H9 (cell line): ENCODE data around the gene ZNF407. TPM values are rescaled to one million over a fixed set of nuclear protein-coding genes. Genes with fewer than 3 reads are reported as not detected.

Source experiments
- DNase-seq: peaks from one replicate; pipeline ENCODE4 v3.0.0-alpha.2; 2017
- H2AFZ ChIP-seq: one replicate; pipeline ENCODE4 v1.6.1; 2013; ENCODE audit warnings: mild to moderate bottlenecking, low read length, control low read depth, moderate library complexity
- H2AK5ac ChIP-seq: 2 replicates; pipeline ENCODE4 v1.6.1; 2013; ENCODE audit warnings: low read length, control low read depth, mixed read lengths; ENCODE audit not compliant: insufficient read length
- H2BK120ac ChIP-seq: one replicate; pipeline ENCODE4 v1.6.1; 2013; ENCODE audit warnings: low read depth, mild to moderate bottlenecking, low read length, control low read depth, inconsistent platforms; ENCODE audit not compliant: poor library complexity, severe bottlenecking
- H2BK12ac ChIP-seq: 2 replicates; pipeline ENCODE4 v1.6.1; 2013; ENCODE audit warnings: low read length, control low read depth, mixed read lengths, low read depth; ENCODE audit not compliant: insufficient read length
- H2BK15ac ChIP-seq: 2 replicates; pipeline ENCODE4 v1.6.1; 2013; ENCODE audit warnings: low read depth, low read length, control low read depth
- H2BK20ac ChIP-seq: one replicate; pipeline ENCODE4 v1.6.1; 2013; ENCODE audit warnings: low read depth, mild to moderate bottlenecking, low read length, control low read depth, inconsistent platforms; ENCODE audit not compliant: poor library complexity, severe bottlenecking
- H2BK5ac ChIP-seq: 2 replicates; pipeline ENCODE4 v1.6.1; 2013; ENCODE audit warnings: low read length, control low read depth, mixed read lengths; ENCODE audit not compliant: insufficient read length
- H3K14ac ChIP-seq: 2 replicates; pipeline ENCODE4 v1.6.1; 2013; ENCODE audit warnings: low read length, control low read depth; ENCODE audit not compliant: insufficient read depth
- H3K18ac ChIP-seq: 2 replicates; pipeline ENCODE4 v1.6.1; 2013; ENCODE audit warnings: low read depth, mild to moderate bottlenecking, mixed read lengths, low read length, control low read depth; ENCODE audit not compliant: insufficient read length
- H3K23ac ChIP-seq: 2 replicates; pipeline ENCODE4 v1.6.1; 2013; ENCODE audit warnings: low read length, control low read depth, mixed read lengths, low read depth; ENCODE audit not compliant: insufficient read length
- H3K23me2 ChIP-seq: 2 replicates; pipeline ENCODE4 v1.6.1; 2013; ENCODE audit warnings: low read depth, mild to moderate bottlenecking, mixed read lengths, low read length, control low read depth; ENCODE audit not compliant: insufficient read length, poor library complexity, severe bottlenecking
- H3K27ac ChIP-seq: 2 replicates; pipeline ENCODE4 v1.5.1; 2013; ENCODE audit warnings: low read length, control low read depth, mixed read lengths, low read depth; ENCODE audit not compliant: insufficient read length
- H3K27me3 ChIP-seq: 2 replicates; pipeline ENCODE4 v1.6.1; 2013; ENCODE audit warnings: low read length, control low read depth, inconsistent platforms; ENCODE audit not compliant: insufficient read depth
- H3K4ac ChIP-seq: 2 replicates; pipeline ENCODE4 v1.6.1; 2013; ENCODE audit warnings: low read depth, mild to moderate bottlenecking, control low read depth, inconsistent platforms, low read length, moderate library complexity
- H3K4me1 ChIP-seq: 2 replicates; pipeline ENCODE4 v1.6.1; 2013; ENCODE audit warnings: low read length, control low read depth, inconsistent platforms; ENCODE audit not compliant: insufficient read depth
- H3K4me2 ChIP-seq: 2 replicates; pipeline ENCODE4 v1.6.1; 2013; ENCODE audit warnings: low read length, control low read depth, mixed read lengths; ENCODE audit not compliant: insufficient read length, insufficient read depth
- H3K56ac ChIP-seq: 2 replicates; pipeline ENCODE4 v1.6.1; 2013; ENCODE audit warnings: low read depth, mild to moderate bottlenecking, mixed read lengths, low read length, control low read depth; ENCODE audit not compliant: insufficient read length
- H3K79me1 ChIP-seq: 2 replicates; pipeline ENCODE4 v1.6.1; 2013; ENCODE audit warnings: low read depth, mild to moderate bottlenecking, moderate library complexity, low read length, control low read depth, inconsistent platforms; ENCODE audit not compliant: insufficient read depth, poor library complexity, severe bottlenecking
- H3K79me2 ChIP-seq: 2 replicates; pipeline ENCODE4 v1.6.1; 2013; ENCODE audit warnings: low read length, control low read depth, inconsistent platforms; ENCODE audit not compliant: insufficient read depth
- H3K9ac ChIP-seq: 2 replicates; pipeline ENCODE4 v1.6.1; 2013; ENCODE audit warnings: low read length, control low read depth, mixed read lengths; ENCODE audit not compliant: insufficient read length; ENCODE audit errors: extremely low read depth
- H3K9me3 ChIP-seq: one replicate; pipeline ENCODE4 v1.6.1; 2013; ENCODE audit warnings: low read depth, low read length, inconsistent platforms; ENCODE audit not compliant: control insufficient read depth
- H3T11ph ChIP-seq: one replicate; pipeline ENCODE4 v1.6.1; 2013; ENCODE audit warnings: mild to moderate bottlenecking, low read length, control low read depth, inconsistent platforms
- H4K20me1 ChIP-seq: one replicate; pipeline ENCODE4 v1.6.1; 2013; ENCODE audit not compliant: control insufficient read depth, insufficient read length, insufficient read depth
- H4K5ac ChIP-seq: 2 replicates; pipeline ENCODE4 v1.6.1; 2013; ENCODE audit warnings: low read depth, mild to moderate bottlenecking, mixed read lengths, low read length, control low read depth; ENCODE audit not compliant: insufficient read length
- H4K8ac ChIP-seq: replicated peaks from 2 replicates; pipeline ENCODE4 v1.6.1; 2013; ENCODE audit warnings: low read length, control low read depth, mixed read lengths, low read depth; ENCODE audit not compliant: insufficient read length
- H4K91ac ChIP-seq: 2 replicates; pipeline ENCODE4 v1.6.1; 2013; ENCODE audit warnings: low read depth, mild to moderate bottlenecking, moderate library complexity, mixed read lengths, low read length, control low read depth; ENCODE audit not compliant: insufficient read length
- H3K27ac Mint-ChIP-seq, 3 experiments: 2 replicates in 2 of 3; 3 replicates in 1 of 3; pipeline ENCODE4 v1.8.0; 2020 to 2021; ENCODE audit warnings: mixed read lengths in 3 of 3, mild to moderate bottlenecking in 1 of 3, moderate library complexity in 1 of 3
- H3K27me3 Mint-ChIP-seq: 2 replicates; pipeline ENCODE4 v1.8.0; 2021; ENCODE audit warnings: low read depth, mild to moderate bottlenecking, moderate library complexity, mixed read lengths
- H3K36me3 Mint-ChIP-seq, 3 experiments: 2 replicates in 2 of 3; 3 replicates in 1 of 3; pipeline ENCODE4 v1.8.0; 2020 to 2021; ENCODE audit warnings: low read depth in 3 of 3, mixed read lengths in 3 of 3; ENCODE audit not compliant: insufficient read depth in 1 of 3
- H3K4me1 Mint-ChIP-seq, 2 experiments: 2 replicates each; pipeline ENCODE4 v1.8.0; 2020; ENCODE audit warnings: mixed read lengths in 2 of 2
- H3K4me3 Mint-ChIP-seq, 2 experiments: 2 replicates in 1 of 2; 3 replicates in 1 of 2; pipeline ENCODE4 v1.8.0; 2020 to 2021; ENCODE audit warnings: mild to moderate bottlenecking in 2 of 2, mixed read lengths in 2 of 2, moderate library complexity in 1 of 2
- H3K9me3 Mint-ChIP-seq, 2 experiments: 2 replicates in 1 of 2; 3 replicates in 1 of 2; pipeline ENCODE4 v1.8.0; 2020; ENCODE audit warnings: mild to moderate bottlenecking in 2 of 2, mixed read lengths in 2 of 2, moderate library complexity in 1 of 2
- WGBS: extraction: QIAGEN DNeasy Blood & Tissue Kit; methylation state at CpG from one replicate; pipeline ENCODE4 v1.1.7; 2013; ENCODE audit warnings: missing lambda C conversion rate, low lambda C conversion rate, mixed read lengths; ENCODE audit not compliant: insufficient read length; ENCODE audit errors: extremely low coverage; 5-methylcytosine and 5-hydroxymethylcytosine counted together
- total RNA-seq: library from RNA; stranded (reverse); gene quantifications from 2 replicates; pipeline ENCODE4 v1.2.1, GENCODE V29; 2021
- TF ChIP-seq, protein P1 (sequence below): fragments of 200-600 bp; sonication (generic); conservative IDR thresholded peaks from 3 replicates; pipeline ENCODE4 v1.8.0; 2021; ENCODE audit warnings: antibody characterized with exemption, mild to moderate bottlenecking

Gene ZNF407
- total RNA-seq, 1 experiment from 2014 or later: 8.7 TPM

DNA sequence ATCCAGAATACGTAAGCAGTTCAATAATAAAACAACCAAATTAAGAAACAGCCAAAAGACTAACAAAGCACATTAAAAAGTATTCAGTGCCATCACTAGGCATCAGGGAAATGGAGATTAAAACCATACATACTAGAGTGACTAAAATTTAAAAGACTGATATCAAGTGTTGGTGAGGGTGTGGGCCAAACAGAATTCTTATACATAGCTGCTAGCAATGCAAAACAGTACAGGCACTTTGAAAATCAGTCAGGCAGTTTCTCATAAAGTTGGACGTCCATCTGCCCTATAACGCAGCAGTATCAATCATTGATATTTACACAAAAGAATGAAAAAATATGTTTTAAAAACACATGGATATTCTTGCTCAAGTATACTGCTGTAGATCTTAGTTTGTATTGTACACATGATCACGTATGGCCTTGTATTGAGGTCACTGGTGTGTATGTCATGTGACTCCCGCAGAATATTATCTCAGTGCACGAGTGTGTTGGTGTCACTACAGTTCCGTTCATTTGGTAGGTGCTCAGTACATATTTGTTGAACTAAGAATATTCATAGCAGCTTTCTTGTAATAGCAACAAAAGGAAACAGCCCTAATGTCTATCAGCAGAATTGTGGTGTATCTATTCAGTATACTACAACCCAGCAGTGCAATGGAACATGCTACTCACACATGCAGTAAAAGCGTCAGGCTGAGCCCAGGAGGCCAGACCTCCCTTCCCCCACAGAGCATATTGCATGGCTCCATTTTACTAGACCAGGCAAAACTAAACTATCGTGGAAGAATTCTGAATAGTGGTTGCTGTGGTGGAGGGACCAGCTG lies 28.6 kb downstream of the ZNF407 start:
- Histone ChIP-seq H4K8ac (no peak overlapping the region), H3T11ph (no peak overlapping the region), H2AFZ (no peak overlapping the region), H3K18ac (no peak overlapping the region), H3K4me2 (no peak overlapping the region), H2AK5ac (no peak overlapping the region), H3K14ac (no peak overlapping the region), H2BK120ac (no peak overlapping the region), H3K4me1 (peaks cover 5% of the 10 kb centered on the region; the same call in 1 of the 2 replicates), H3K79me2 (no peaks in the 10 kb centered on the region; the same call in 1 of the 2 replicates), H2BK5ac (no peak overlapping the region), H3K23ac (no peak overlapping the region), H4K20me1 (no peaks in the 10 kb centered on the region), H3K4ac (no peak overlapping the region), H3K23me2 (no peaks in the 10 kb centered on the region), H3K79me1 (no peaks in the 10 kb centered on the region), H3K9ac (no peak overlapping the region), H2BK12ac (no peak overlapping the region), H3K9me3 (no peaks in the 10 kb centered on the region), H3K56ac (no peak overlapping the region), H3K27me3 (no peaks in the 10 kb centered on the region), H3K27ac (no peak overlapping the region), H4K91ac (no peak overlapping the region), H4K5ac (no peak overlapping the region), H2BK20ac (no peak overlapping the region), H2BK15ac (no peak overlapping the region)
- Mint-ChIP-seq H3K27me3 (no peaks in the 10 kb centered on the region), H3K9me3 (no peaks in the 10 kb centered on the region), H3K27ac (no peak overlapping the region), H3K4me1 (peaks cover 0 to 4% of the 10 kb centered on the region in 2 experiments; a peak in 3 of 4 replicates), H3K36me3 (no peaks in the 10 kb centered on the region), H3K4me3 (no peak overlapping the region)
- TF ChIP-seq, protein P1, sequence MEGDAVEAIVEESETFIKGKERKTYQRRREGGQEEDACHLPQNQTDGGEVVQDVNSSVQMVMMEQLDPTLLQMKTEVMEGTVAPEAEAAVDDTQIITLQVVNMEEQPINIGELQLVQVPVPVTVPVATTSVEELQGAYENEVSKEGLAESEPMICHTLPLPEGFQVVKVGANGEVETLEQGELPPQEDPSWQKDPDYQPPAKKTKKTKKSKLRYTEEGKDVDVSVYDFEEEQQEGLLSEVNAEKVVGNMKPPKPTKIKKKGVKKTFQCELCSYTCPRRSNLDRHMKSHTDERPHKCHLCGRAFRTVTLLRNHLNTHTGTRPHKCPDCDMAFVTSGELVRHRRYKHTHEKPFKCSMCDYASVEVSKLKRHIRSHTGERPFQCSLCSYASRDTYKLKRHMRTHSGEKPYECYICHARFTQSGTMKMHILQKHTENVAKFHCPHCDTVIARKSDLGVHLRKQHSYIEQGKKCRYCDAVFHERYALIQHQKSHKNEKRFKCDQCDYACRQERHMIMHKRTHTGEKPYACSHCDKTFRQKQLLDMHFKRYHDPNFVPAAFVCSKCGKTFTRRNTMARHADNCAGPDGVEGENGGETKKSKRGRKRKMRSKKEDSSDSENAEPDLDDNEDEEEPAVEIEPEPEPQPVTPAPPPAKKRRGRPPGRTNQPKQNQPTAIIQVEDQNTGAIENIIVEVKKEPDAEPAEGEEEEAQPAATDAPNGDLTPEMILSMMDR: no peak
- no peak for DNase-seq
- no CpG with 5 or more reads among the region's 9 CpGs for WGBS
